ENCODE measurements around the gene SIK2.

GRCh38 chr11:111606986-111607385, 4.7 kb downstream of the SIK2 start:
- TF ChIP-seq CTCF (IDR thresholded peaks at IDR 0.05), result no peak
- TF ChIP-seq POLR2AphosphoS5 (IDR thresholded peaks at IDR 0.05), result no peak
- TF ChIP-seq POLR2A (IDR thresholded peaks at IDR 0.05), result no peak
- TF ChIP-seq EP300 (IDR thresholded peaks at IDR 0.05; ENCODE audit: low read depth), result no peak
